Lower lobe of right lung (tissue), 2 donors: ENCODE measurements around the gene SLC27A4. TPM values are rescaled to one million over a fixed set of nuclear protein-coding genes. Genes with fewer than 3 reads are reported as not detected.

ENCODE experiments used
- ATAC-seq, 2 donors: fragments of 200-7000 bp; cut with Tn5 transposase; one replicate each; pipeline ENCODE4 v1.9.1; 2020 to 2022; ENCODE audit warnings: mild to moderate bottlenecking in 2 of 2, moderate library complexity in 2 of 2
- DNase-seq: peaks from one replicate; pipeline ENCODE4 v3.0.0-alpha.2; 2020
- H3K27ac ChIP-seq: fragments of 200-600 bp; one replicate; pipeline ENCODE4 v1.8.0; 2022
- H3K27me3 ChIP-seq: fragments of 200-600 bp; one replicate; pipeline ENCODE4 v1.8.0; 2022; ENCODE audit warnings: low read depth
- H3K36me3 ChIP-seq: fragments of 200-600 bp; one replicate; pipeline ENCODE4 v1.8.0; 2022; ENCODE audit warnings: mild to moderate bottlenecking
- H3K4me1 ChIP-seq: fragments of 200-600 bp; one replicate; pipeline ENCODE4 v1.8.0; 2022
- H3K4me3 ChIP-seq: fragments of 200-600 bp; one replicate; pipeline ENCODE4 v1.8.0; 2022; ENCODE audit warnings: mild to moderate bottlenecking
- H3K9me3 ChIP-seq: fragments of 200-600 bp; one replicate; pipeline ENCODE4 v1.8.0; 2022
- CTCF ChIP-seq: fragments of 200-600 bp; IDR thresholded peaks from one replicate; pipeline ENCODE4 v1.8.0; 2022; ENCODE audit warnings: antibody characterized with exemption, mild to moderate bottlenecking
- intact Hi-C: fragments of 100-400 bp; cut with DNase I; formaldehyde crosslinking; loops from one replicate; pipeline ENCODE4 v1.11.0; 2022
- total RNA-seq: library from RNA; stranded (reverse); fragmentation: NEBNext Ultra II Directional; extraction: Animal tissue kit (Norgen Biotek cat#: 25700); gene quantifications from one replicate; pipeline ENCODE4 v1.2.1, GENCODE V29; 2021
- donor health status: DM: no; HTN: yes; CAD: no; lungs with severe emphysema.

Gene SLC27A4
- total RNA-seq, 1 donor from 2014 or later, result 19.5 TPM

- no peaks in the 10 kb centered on the region for H3K27me3 ChIP-seq
- H3K36me3 ChIP-seq, result no peaks in the 10 kb centered on the region
- no peak overlapping the region for H3K27ac ChIP-seq
- intact Hi-C loops, result no loop called here
- no peak for ATAC-seq
- no peak for TF ChIP-seq CTCF
- no peak for DNase-seq
- no peak overlapping the region for H3K4me3 ChIP-seq
- peaks cover 7% of the 10 kb centered on the region for H3K4me1 ChIP-seq
- H3K9me3 ChIP-seq, result no peaks in the 10 kb centered on the region
Observed at GRCh38 chr9:128297221-128297773, 43.0 kb upstream of the SLC27A4 start.

DNA sequence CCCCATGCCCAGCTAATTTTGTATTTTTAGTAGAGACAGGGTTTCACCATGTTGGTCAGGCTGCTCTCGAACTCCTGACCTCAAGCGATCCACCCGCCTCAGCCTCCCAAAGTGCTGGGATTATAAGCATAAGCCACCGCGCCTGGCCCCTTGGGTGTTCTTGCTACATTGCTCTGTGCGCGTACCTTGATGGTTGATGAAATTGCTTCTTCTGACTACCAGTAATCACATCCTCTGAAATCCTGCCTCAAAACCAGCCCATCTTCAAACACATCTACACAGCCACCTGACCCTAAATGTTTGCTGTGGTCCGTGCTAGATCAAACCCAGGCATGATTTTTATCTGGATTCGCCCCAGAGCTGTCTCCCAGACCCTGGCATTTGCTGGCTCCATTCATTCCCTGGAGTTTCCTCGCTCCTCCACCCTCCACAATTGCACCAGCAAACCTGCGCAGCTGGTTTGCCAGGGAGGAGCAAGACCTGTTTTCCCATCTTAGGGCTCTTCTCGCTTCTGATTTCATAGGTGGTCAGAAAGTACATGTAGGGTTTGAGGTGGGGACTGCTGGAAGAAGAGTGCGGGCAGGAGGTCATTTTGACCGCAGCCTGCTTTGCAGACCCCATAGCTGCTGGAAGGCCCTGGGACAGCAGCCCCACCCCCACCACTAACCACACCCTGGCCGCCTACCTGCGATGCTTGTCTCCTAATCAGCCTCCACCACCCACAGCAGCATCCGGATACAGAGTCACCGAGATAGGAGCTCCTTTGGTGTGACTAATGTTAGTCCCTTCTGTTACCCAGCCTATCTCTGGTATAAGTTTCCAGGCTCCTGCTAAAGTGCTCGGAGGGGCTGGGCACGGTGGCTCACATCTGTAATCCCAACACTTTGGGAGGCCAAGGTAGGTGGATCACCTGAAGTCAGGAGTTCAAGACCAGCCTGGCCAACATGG lies 41.5 kb upstream of the SLC27A4 start:
- intact Hi-C loops, result no loop called here

GRCh38 chr9:128304136-128304970 lies 36.0 kb upstream of the SLC27A4 start:
- no peaks in the 10 kb centered on the region for H3K9me3 ChIP-seq
- no peak for TF ChIP-seq CTCF
- intact Hi-C loops, result no loop called here
- H3K4me1 ChIP-seq, result no peaks in the 10 kb centered on the region
- H3K27me3 ChIP-seq, result no peaks in the 10 kb centered on the region
- no peak overlapping the region for H3K27ac ChIP-seq
- ATAC-seq (no peak), DNase-seq (no peak)
- no peak overlapping the region for H3K4me3 ChIP-seq
- H3K36me3 ChIP-seq, result peaks cover 11% of the 10 kb centered on the region

More for the DNA sequence above, 41.5 kb upstream of the SLC27A4 start:
- Histone ChIP-seq H3K36me3 (no peaks in the 10 kb centered on the region), H3K27ac (no peak overlapping the region), H3K4me3 (no peak overlapping the region), H3K9me3 (no peaks in the 10 kb centered on the region), H3K27me3 (no peaks in the 10 kb centered on the region), H3K4me1 (peaks cover 7% of the 10 kb centered on the region)
- ATAC-seq, result no peak
- DNase-seq, result no peak
- no peak for TF ChIP-seq CTCF

DNA sequence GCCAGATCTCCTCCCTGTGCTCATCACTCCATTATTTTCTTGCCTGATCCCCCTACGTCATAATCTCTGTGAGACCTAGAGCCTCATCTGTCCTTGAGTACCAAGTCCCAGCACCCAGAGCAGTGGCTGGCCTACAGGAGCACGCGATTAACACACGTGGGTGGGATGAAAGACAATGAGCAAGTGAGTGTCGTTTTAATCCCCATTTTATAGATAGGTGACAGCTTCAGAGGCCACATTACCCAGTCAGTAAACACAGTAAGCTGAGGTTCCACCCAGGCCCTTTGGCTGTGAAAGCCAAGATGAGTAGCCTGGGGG lies 35.4 kb upstream of the SLC27A4 start:
- no peak for TF ChIP-seq CTCF
- DNase-seq, result no peak
- no peak for ATAC-seq
- intact Hi-C loops, result no loop called here
- Histone ChIP-seq H3K4me3 (no peak overlapping the region), H3K27ac (no peak overlapping the region), H3K36me3 (peaks cover 16% of the 10 kb centered on the region), H3K4me1 (no peaks in the 10 kb centered on the region), H3K27me3 (no peaks in the 10 kb centered on the region), H3K9me3 (no peaks in the 10 kb centered on the region)

- ATAC-seq (no peak), DNase-seq (no peak)
- H3K36me3 ChIP-seq, result peaks cover 56% of the 10 kb centered on the region
- no peak overlapping the region for H3K4me3 ChIP-seq
- no peak for TF ChIP-seq CTCF
- intact Hi-C loops, result no loop called here
- no peaks in the 10 kb centered on the region for H3K4me1 ChIP-seq
- no peak overlapping the region for H3K27ac ChIP-seq
- no peaks in the 10 kb centered on the region for H3K27me3 ChIP-seq
- no peaks in the 10 kb centered on the region for H3K9me3 ChIP-seq
Observed at GRCh38 chr9:128309551-128309950, 30.8 kb upstream of the SLC27A4 start.
